ENCODE data around the gene TGM4.
"Not testable (repeated sequence)": the region's sequence is repeated elsewhere in the genome, so short reads cannot be mapped to it uniquely, and the experiment has no call there.

TGM4 gene

DNA sequence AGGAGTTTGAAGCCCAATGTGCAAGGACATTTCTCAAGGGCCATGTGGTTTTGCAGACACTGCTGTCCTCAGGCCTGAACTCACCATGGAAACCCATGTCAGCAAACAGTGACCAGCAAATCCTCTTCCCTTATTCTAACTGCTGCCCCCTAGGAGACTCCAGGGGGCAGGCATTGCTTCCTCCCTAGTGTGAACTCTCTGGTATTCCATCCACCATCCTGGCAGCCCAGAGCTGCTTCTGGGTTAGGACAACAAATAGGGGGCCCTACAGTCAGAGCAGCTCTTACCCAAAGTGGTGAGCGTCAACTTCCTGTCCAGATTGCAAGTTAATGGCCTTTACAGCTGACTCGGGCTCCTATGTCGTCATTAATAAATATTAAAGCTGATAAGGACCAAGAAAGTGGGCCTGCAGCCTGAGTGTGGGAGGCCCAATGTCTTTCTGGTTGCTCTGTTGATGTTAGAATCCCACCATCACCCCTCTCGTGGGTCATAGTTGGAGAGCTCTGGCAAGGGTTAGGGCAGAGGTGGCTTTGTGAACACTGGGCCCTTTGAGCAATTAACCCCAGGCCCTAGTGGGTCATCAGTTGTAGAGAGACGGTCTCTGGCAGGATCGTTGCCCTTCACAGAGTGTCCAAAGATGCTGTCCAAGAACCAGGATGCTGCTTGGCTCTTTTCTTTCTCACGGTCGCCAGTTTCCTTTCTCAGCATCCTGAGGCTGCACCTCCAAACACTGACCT lies 41.5 kb downstream of the TGM4 start:
- DNase-seq (ENCODE audit: low read depth in 2 of 2): no peak

DNA sequence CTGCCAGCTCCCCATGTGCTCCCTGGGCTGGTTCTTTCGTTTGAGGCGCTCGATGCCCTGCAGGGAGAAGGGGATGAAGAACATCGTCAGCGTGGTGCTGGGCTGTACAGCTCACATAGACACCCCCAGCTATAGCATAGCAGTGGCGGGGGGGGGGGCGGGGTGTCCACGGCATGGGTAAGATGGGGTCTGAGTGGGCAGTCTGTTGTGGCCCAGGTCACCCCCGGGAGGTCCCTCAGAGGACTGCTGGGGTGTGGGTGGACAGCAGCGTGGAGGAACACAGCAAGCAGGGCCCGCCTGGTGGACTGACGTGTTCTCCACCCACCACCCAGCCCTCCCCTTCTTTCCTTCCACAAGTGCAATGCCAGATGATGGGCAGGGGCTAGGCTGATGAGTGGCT lies 43.7 kb downstream of the TGM4 start:
- DNase-seq (ENCODE audit: low read depth in 2 of 2): no peak

- no peak for DNase-seq (ENCODE audit: low read depth in 2 of 2)
These were observed 44.2 kb downstream of the TGM4 start for GRCh38 chr3:44918581-44918980.

GRCh38 chr3:44920081-44920480 lies 45.7 kb downstream of the TGM4 start:
- no peak for DNase-seq (ENCODE audit: low read depth in 2 of 2)

DNA sequence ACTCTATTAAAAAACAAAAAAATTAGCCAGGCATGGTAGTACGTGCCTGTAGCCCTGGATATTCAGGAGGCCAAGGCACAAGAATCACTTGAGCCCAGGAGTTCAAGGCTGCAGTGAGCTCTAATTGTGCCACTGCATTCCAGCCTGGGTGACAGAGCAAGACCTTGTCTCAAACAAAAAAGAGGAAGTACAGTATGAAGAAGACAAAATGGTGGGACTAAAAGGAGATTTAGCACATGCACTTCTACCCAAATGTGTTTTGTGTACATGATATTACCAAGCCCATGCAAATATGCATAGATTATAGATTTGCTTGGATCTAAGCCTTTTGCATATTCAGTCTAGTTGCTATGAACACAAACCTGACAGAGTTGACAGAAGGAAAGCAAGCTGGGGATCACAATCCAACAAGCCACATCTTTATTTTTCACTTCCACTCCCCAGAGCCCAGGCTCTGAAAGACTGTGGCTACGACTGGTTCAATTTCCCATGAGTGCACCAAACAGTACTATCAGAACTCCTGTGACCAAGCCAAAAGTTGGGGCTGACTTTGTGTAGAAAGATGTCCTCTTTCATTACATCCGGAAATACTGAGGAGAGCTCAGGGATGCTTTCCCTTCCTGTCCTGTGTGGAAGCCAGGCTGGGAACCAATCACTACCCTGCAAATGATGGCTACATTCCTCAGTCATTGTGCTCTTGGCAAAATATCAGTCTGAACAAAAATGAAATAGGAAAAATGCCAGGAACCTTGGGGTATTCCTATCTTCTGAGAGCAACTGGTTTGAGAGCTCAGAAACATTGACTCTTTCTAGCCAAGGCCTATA lies 49.4 kb downstream of the TGM4 start:
- DNase-seq (ENCODE audit: low read depth in 2 of 2): no peak

GRCh38 chr3:44924457-44925084 lies 50.2 kb downstream of the TGM4 start:
- DNase-seq (ENCODE audit: low read depth in 2 of 2): no peak

DNA sequence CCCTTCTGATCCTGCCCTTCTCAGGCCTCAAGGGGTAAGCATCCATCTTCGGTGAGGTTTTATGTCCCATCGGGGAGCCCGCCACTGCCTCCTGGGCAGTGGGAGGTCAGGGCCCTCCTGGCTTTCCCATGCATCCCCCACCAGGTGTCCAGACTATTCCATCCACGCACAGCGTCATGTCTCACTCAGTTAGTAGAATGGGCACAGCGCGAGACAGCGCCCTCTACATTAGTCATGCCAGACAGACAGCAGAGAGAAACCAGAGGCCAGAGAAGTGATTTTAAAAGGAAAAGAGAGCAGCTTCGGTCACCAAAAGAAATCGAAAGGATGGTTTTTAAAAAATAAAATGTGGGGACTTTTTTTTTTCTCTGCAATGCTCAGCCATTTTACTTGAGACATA lies 51.8 kb downstream of the TGM4 start:
- DNase-seq (ENCODE audit: low read depth in 2 of 2): no peak

DNA sequence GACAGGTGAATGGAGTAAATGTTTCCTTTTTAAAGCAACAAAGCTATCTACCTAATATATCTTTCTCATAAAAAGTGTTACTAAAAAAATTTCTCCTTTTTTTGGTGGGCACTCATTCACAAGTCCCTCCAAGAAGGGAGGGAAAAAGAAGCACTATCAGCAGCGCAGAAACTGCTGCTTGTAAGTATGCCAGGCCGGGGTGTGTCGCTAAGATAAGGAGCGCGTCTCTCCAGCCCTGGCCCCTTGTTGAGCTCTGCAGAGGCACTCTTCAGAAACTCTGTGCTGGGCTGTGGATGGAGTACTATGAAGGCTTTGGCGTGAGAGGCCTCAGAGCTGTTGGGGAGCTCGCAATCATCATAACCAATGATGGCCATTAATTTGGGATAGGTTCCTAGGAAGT lies 52.5 kb downstream of the TGM4 start:
- DNase-seq (ENCODE audit: low read depth in 2 of 2): no peak

DNA sequence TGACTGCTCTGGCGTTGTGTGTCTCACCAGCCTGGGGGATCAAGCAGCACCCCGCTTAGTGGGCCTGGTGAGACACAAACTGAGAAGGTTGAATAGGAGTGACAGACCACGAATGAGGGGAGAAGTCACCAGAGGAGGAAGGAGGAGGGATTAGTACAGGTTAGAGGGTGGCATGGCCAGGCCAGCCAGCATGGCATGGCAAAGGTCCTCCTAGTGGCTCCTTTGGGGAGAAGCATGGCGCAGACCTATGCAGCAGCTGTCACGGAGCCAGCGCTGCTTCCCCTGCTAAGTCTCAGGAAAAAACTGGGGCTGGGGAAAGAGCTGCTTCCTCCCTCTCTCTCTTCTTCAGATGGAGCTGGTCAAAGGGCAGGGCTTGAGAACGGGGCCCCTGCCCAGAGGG lies 53.0 kb downstream of the TGM4 start:
- DNase-seq (ENCODE audit: low read depth in 2 of 2): no peak

DNA sequence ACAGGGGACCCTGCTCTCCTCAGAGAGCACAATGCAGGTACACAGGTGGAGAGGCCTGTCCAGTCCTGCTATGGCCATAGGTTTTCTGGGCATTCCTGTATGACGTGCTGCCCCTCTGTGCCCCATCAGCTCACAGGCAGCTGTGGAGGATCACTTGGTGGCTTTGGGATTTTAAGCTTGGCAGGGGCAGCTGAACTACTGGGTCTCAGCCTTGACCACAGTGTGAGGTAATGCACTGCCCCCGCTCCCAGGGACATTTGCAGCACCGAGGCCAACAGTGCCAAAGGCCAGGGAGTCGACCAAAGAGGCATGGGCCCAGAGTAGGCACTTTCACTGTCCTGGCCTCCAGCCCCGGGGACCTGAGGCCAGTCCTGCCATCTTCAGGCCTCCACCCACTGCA lies 55.4 kb downstream of the TGM4 start:
- no peak for DNase-seq (ENCODE audit: low read depth in 2 of 2)

- no peak for DNase-seq (ENCODE audit: low read depth in 2 of 2)
These were observed 56.5 kb downstream of the TGM4 start for GRCh38 chr3:44930911-44931310.

DNA sequence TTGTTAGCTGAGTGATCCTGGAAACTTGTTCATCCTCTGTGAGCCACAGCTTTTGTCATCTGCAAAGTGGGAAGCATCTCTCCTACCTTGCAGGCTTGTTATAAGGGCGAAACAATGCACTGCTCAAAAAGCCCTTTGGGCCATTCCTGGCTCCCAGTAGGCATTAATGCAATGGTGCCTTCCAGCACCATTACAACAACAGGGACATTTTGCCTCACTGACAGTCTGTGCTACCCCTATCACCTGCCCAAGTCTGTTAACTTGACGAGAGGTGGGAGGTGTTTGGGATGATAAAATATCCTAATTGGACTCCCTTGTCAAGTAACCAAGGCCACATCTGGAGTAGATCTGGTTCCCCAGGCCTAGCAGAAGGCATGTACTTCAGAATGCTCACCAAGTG lies 57.4 kb downstream of the TGM4 start:
- no peak for DNase-seq (ENCODE audit: low read depth in 2 of 2)

- no peak for DNase-seq (ENCODE audit: low read depth in 2 of 2)
These were observed 57.9 kb downstream of the TGM4 start for GRCh38 chr3:44932271-44932670.

GRCh38 chr3:44932986-44933944 lies 58.9 kb downstream of the TGM4 start:
- DNase-seq (ENCODE audit: low read depth in 2 of 2): no peak

GRCh38 chr3:44939581-44940036 lies 65.2 kb downstream of the TGM4 start:
- DNase-seq (ENCODE audit: low read depth in 2 of 2): no peak

- DNase-seq (ENCODE audit: low read depth in 2 of 2): no peak
These were observed 68.0 kb downstream of the TGM4 start for GRCh38 chr3:44942202-44942921.

DNA sequence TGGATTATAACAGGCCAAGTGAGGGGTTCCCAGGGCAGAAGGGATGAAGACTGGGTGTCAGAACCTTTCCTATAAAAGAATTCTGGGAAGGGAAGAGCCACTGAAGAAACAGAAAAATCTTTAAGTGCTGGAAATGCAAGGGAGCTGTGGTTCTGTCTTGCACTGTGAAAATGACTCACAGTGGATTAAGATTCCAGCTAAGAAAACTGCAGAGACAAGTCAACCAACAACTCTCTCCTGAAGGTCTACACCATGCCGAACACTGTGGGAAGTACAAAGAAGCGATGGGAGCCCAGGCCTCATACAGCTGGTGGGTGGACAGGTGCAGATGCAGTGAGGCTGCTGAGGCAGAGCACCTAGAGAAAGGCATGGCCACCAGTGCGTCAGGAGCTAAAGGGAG lies 73.8 kb downstream of the TGM4 start:
- DNase-seq (ENCODE audit: low read depth in 2 of 2): no peak

DNA sequence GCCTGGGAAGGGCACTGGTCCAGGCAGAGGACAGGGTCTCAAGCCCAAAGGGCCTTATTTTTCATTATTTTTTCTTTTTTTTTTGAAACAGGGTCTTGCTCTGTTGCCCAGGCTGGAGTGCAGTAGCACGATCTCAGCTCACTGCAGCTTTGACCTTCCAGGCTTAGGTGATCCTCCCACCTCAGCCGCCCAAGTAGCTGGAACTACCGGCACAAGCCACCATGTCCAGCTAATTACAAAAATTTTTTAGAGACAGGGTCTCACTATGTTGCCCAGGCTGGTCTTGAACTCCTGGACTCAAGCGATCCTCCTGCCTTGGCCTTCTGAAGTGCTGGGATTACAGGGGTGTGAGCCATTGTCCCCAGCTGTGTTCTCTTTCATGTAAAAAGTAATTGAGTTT lies 75.4 kb downstream of the TGM4 start:
- not testable (repeated sequence) for DNase-seq (ENCODE audit: low read depth in 2 of 2)

GRCh38 chr3:44950275-44950734 lies 75.9 kb downstream of the TGM4 start:
- no peak for DNase-seq (ENCODE audit: low read depth in 2 of 2)

GRCh38 chr3:44952689-44953088 lies 78.3 kb downstream of the TGM4 start:
- DNase-seq (ENCODE audit: low read depth in 2 of 2): no peak

- no peak for DNase-seq (ENCODE audit: low read depth in 2 of 2)
These were observed 79.9 kb downstream of the TGM4 start for GRCh38 chr3:44954304-44954703.

All from stimulated activated CD8-positive, alpha-beta memory T cell treated with anti-CD3 and anti-CD28 coated beads, Interleukin-7, amount 100 ng/mL, for 1 hour (primary cell).